ENCODE results near the gene ID4. TPM values are rescaled to one million over a fixed set of nuclear protein-coding genes. Genes with fewer than 3 reads are reported as not detected.
A peak's percentile ranks its signal among the peaks of the same experiment; 100 is the strongest.
"Not testable (repeated sequence)": the region's sequence is repeated elsewhere in the genome, so short reads cannot be mapped to it uniquely, and the experiment has no call there.

The ID4 gene
- total RNA-seq, 1 donor from 2014 or later, result 46.8 TPM

- no peaks in the 10 kb centered on the region for H3K27me3 Mint-ChIP-seq (ENCODE audit: unreplicated experiment)
- H3K4me3 Mint-ChIP-seq (ENCODE audit: unreplicated experiment), result no peak overlapping the region
- DNase-seq (ENCODE audit: extremely low spot score, unreplicated experiment), result no peak
- peak overlapping the region; percentile 74 for H3K27ac Mint-ChIP-seq (ENCODE audit: unreplicated experiment)
- no peak for TF ChIP-seq CTCF (IDR thresholded peaks at IDR 0.05)
- no peaks in the 10 kb centered on the region for H3K9me3 Mint-ChIP-seq (ENCODE audit: unreplicated experiment)
- peaks cover 44% of the 10 kb centered on the region for H3K4me1 Mint-ChIP-seq (ENCODE audit: unreplicated experiment)
- H3K36me3 Mint-ChIP-seq (ENCODE audit: unreplicated experiment), result no peaks in the 10 kb centered on the region
These were observed 12.6 kb downstream of the ID4 start for GRCh38 chr6:19849755-19850154.

- DNase-seq (ENCODE audit: extremely low spot score, unreplicated experiment), result no peak
- H3K4me3 Mint-ChIP-seq (ENCODE audit: unreplicated experiment), result peak overlapping the region; percentile 36
- peaks cover 33% of the 10 kb centered on the region for H3K4me1 Mint-ChIP-seq (ENCODE audit: unreplicated experiment)
- H3K27ac Mint-ChIP-seq (ENCODE audit: unreplicated experiment), result peak overlapping the region; percentile 77
- no peaks in the 10 kb centered on the region for H3K27me3 Mint-ChIP-seq (ENCODE audit: unreplicated experiment)
- TF ChIP-seq CTCF (IDR thresholded peaks at IDR 0.05), result peak; percentile 96
- no peaks in the 10 kb centered on the region for H3K9me3 Mint-ChIP-seq (ENCODE audit: unreplicated experiment)
- H3K36me3 Mint-ChIP-seq (ENCODE audit: unreplicated experiment), result no peaks in the 10 kb centered on the region
These were observed 14.3 kb downstream of the ID4 start for GRCh38 chr6:19851241-19852089.

- Mint-ChIP-seq H3K36me3 (ENCODE audit: unreplicated experiment) (no peaks in the 10 kb centered on the region), H3K27me3 (ENCODE audit: unreplicated experiment) (no peaks in the 10 kb centered on the region), H3K4me3 (ENCODE audit: unreplicated experiment) (no peak overlapping the region), H3K9me3 (ENCODE audit: unreplicated experiment) (no peaks in the 10 kb centered on the region), H3K4me1 (ENCODE audit: unreplicated experiment) (peaks cover 33% of the 10 kb centered on the region), H3K27ac (ENCODE audit: unreplicated experiment) (no peak overlapping the region)
- no peak for TF ChIP-seq CTCF (IDR thresholded peaks at IDR 0.05)
- no peak for DNase-seq (ENCODE audit: extremely low spot score, unreplicated experiment)
These were observed 14.9 kb downstream of the ID4 start for GRCh38 chr6:19852090-19852457.

- DNase-seq (ENCODE audit: extremely low spot score, unreplicated experiment), result no peak
- no peak overlapping the region for H3K27ac Mint-ChIP-seq (ENCODE audit: unreplicated experiment)
- no peak overlapping the region for H3K4me3 Mint-ChIP-seq (ENCODE audit: unreplicated experiment)
- peaks cover 33% of the 10 kb centered on the region for H3K4me1 Mint-ChIP-seq (ENCODE audit: unreplicated experiment)
- TF ChIP-seq CTCF (IDR thresholded peaks at IDR 0.05), result no peak
- H3K9me3 Mint-ChIP-seq (ENCODE audit: unreplicated experiment), result no peaks in the 10 kb centered on the region
- H3K27me3 Mint-ChIP-seq (ENCODE audit: unreplicated experiment), result no peaks in the 10 kb centered on the region
- H3K36me3 Mint-ChIP-seq (ENCODE audit: unreplicated experiment), result no peaks in the 10 kb centered on the region
These were observed 15.8 kb downstream of the ID4 start for GRCh38 chr6:19852927-19853326.

GRCh38 chr6:19854421-19855015 lies 17.3 kb downstream of the ID4 start:
- not testable (repeated sequence) for H3K36me3 Mint-ChIP-seq (ENCODE audit: unreplicated experiment); H3K27ac Mint-ChIP-seq (ENCODE audit: unreplicated experiment); H3K4me3 Mint-ChIP-seq (ENCODE audit: unreplicated experiment); DNase-seq (ENCODE audit: extremely low spot score, unreplicated experiment); H3K9me3 Mint-ChIP-seq (ENCODE audit: unreplicated experiment); H3K27me3 Mint-ChIP-seq (ENCODE audit: unreplicated experiment)
- peaks cover 23% of the 10 kb centered on the region for H3K4me1 Mint-ChIP-seq (ENCODE audit: unreplicated experiment)

Data from osteocyte (in vitro differentiated cells).